ENCODE results near the gene ITCH. TPM values are rescaled to one million over a fixed set of nuclear protein-coding genes. Genes with fewer than 3 reads are reported as not detected.

Gene ITCH
- 22.6 to 36.8 TPM (median 29.5 TPM) in 5 replicates for total RNA-seq (2022; extraction: Qiagen RNA extraction)

DNA sequence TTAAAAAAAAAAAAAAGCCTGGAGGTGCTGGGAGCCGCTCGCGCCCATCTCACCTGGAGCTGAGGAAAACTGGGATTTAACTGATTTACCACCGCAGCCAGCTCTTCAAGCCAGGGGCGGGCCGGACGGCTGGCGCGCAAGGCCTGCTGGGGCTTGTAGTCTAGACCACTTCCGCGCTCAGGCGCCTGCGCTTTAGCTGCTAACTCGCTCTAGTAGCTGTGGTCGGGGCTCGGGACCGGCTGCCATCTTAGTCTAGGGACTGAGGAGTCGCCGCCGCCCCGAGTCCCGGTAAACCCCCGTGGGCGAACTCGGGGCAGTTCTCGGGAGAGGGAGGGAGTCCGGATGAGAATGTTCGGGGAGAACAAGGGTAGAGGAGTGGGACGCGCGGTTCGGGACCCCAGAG is at the start of gene ITCH:
Gene ITCH (plus strand): TSS at position 212 of the 403 bp plus-strand sequence. CDS start 30,539 bp downstream, outside the sequence.

DNA sequence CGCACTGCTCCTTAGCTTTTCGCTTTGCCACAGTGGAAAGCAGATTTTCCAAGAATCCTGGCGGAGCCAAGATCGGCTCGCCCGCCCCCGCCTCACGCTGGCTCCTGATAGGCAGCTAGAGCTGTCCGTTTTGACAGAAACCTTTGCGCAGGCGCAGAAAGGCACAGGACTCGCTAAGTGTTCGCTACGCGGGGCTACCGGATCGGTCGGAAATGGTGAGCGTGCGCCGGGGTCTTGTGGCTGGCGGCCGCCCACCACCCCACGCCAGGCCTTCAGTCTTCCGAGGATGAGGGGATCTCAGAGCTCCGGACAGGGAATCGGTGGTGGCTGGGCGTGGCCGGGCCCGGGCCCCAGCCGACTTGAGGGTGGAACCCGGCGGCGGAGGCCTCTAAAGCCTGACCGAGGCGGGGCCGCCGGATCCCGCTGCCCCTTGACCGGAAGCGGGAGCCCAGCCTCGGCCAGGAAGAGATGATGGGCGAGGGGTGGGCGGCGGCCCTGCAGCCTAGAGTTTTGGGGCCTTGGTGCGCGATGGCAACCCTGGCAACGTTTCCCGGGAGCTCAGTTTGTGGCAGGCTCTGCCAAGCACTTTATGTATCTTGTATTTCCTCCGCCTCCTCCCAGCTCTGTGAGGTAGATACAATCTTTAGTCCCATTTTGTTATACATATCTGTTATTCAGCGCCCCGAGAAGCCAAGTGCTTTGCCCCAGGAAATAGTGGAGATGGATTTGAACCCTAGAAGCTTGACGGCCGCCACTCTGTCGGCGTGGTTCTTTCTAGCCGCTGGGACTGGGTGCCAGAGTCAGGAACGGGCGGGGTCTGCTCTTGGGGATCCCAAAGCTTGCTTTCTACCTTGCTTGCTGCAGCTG is 153.4 kb downstream of the ITCH start, which contains the start of gene DYNLRB1:
Gene DYNLRB1 (plus strand): TSS at position 176 of the 867 bp plus-strand sequence. CDS start 37 bp downstream, at position 213.

DNA sequence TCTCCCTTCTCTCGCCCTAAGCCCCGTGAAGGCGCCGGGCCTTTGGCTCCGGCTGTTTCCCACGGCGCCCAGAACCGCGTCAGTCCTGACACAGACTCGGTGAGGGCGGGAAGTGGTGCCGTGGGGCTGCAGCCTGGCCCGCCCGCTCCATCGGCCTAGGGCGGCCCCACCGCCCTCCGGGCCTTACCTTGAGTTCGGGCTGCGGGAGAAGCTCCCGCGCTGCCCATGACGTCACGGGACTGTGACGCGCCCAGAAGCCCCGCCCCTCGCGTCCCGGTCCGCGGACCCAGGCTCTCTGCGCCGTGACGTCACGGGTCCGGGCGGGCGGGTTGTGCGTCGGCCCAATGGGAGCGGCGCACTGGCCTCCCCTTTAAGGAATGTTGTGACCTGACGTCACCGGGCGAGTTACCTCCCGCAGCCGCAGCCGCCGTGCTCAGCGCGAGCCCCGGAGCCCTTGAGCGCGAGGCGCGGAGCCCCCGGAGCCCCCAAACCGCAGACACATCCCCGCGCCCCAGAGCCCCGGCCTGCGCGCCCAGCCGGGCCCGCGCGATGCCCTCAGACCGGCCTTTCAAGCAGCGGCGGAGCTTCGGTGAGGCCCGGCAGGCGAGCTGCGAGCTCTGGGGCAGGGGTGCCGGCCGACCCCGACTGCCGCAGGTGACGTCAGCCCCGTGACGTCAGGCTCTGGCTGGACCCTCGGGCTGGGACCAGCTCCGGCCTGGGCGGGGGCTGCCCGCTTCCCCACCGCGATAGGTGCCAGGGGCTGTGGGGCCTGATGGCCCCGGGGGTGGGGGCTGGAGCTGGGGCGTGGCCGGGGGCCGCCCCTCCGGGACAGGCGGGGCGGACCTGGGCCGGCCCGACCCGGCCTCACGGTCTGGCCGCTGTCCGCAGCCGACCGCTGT is 195.5 kb downstream of the ITCH start, which contains the start of gene MAP1LC3A:
Gene MAP1LC3A (plus strand): TSS at position 399 of the 899 bp plus-strand sequence. CDS start 151 bp downstream, at position 550.

Other genes with a start within 250 kb of the ITCH start
- 0.18 TPM in 1 of 5 replicates, not detected in the others for gene ASIP, start 121.8 kb upstream of the ITCH start, total RNA-seq (2022; extraction: Qiagen RNA extraction)
- gene AHCY, start 59.9 kb upstream of the ITCH start, total RNA-seq (2022; extraction: Qiagen RNA extraction) = 315 to 334 TPM (median 329 TPM) in 5 replicates
- 227 to 246 TPM (median 240 TPM) in 5 replicates for gene DYNLRB1, start 153.1 kb downstream of the ITCH start, total RNA-seq (2022; extraction: Qiagen RNA extraction)
- 19.3 to 31.2 TPM (median 27.2 TPM) in 5 replicates for gene MAP1LC3A, start 195.4 kb downstream of the ITCH start, total RNA-seq (2022; extraction: Qiagen RNA extraction)

Data from A549 treated with AZD2906 at 1 μM for 4 hours (cell line).